Measurements from ENCODE around the gene ZFAND6. TPM values are rescaled to one million over a fixed set of nuclear protein-coding genes. Genes with fewer than 3 reads are reported as not detected.

ZFAND6 gene
- total RNA-seq, 1 donor from 2014 or later: 73.1 TPM

DNA sequence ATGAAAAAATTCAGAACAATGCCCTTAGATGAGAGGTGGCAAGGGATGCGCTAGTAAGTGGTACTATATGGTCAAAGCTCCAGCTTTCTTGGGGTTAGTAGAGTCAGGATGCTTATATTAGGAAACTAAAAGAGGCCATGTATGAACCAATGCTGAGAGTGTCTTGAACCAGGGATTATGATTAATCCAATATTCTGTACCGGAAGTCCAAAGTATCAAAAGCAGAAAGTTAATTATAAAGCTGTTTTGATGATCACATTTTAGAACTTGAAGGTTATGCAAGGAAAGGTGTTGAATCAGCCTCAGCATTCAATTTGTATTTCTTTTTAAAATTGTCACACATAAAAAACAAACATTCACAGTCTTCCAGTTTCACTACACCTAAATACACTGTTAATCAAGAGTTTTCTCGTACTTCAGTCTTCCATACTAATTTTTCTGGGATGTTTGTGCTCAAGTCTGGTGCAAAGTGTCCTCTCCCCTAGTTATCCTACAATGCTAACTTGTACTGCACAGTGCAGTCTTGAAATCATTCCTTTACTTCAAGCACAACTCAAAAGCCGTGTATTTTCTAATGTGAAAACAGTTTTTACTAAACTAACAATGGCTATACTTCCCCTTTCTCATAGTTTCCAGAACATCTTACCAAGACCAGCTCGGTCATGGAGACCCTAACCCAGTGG lies 82.6 kb downstream of the ZFAND6 start:
- no peak overlapping the region for H3K4me3 Mint-ChIP-seq (ENCODE audit: low read depth)
- peaks cover 6% of the 10 kb centered on the region for H3K36me3 Mint-ChIP-seq (ENCODE audit: insufficient read depth)
- no peak for DNase-seq (ENCODE audit: low spot score, unreplicated experiment)
- peaks cover 1% of the 10 kb centered on the region for H3K4me1 Mint-ChIP-seq (ENCODE audit: low read depth)
- H3K27me3 Mint-ChIP-seq: no peaks in the 10 kb centered on the region
- TF ChIP-seq CTCF (IDR thresholded peaks at IDR 0.05; ENCODE audit: unreplicated experiment): no peak
- H3K27ac Mint-ChIP-seq: no peak overlapping the region
- peaks cover 6% of the 10 kb centered on the region for H3K9me3 Mint-ChIP-seq (ENCODE audit: low read depth)

DNA sequence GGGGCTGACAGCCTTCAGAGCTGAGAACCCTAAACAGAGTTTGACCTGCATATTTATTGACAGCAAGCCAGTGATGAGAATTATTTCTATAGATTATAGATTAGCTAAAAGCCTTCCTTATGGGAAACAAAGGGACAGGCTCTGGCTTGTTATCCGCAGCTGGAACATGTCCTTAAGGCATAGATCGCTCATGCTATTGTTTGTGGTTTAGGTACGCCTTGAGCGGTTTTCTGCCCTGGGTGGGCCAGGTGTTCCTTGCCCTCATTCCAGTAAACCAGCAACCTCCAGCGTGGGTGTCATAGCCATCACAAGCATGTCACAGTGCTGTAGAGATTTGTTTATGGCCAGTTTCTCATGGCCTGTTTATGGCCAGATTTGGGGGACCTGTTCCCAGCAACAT lies 83.2 kb downstream of the ZFAND6 start:
- peaks cover 1% of the 10 kb centered on the region for H3K4me1 Mint-ChIP-seq (ENCODE audit: low read depth)
- peaks cover 4% of the 10 kb centered on the region for H3K36me3 Mint-ChIP-seq (ENCODE audit: insufficient read depth)

DNA sequence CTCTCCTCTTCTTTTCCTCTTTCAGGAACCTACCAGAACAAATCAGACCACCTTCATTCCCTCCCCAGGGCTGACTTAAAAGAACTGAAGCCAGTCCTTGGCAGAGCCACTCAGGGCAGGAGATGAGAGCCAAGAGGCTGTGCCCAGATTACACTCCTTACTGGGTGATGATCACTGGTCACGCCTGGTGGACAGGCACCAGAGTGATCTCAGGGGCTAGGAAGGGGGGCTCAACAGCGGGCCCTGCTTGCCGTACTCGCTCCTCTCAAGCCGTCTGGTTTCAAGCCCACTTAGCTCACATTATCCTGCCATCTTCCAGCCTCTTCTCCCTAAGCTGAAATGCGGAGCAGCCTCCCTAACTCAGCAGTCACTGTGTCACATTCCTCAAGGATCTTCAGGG lies 91.7 kb downstream of the ZFAND6 start:
- DNase-seq (ENCODE audit: low spot score, unreplicated experiment): no peak
- no peak for TF ChIP-seq CTCF (IDR thresholded peaks at IDR 0.05; ENCODE audit: unreplicated experiment)
- Mint-ChIP-seq H3K4me1 (ENCODE audit: low read depth) (peaks cover 6% of the 10 kb centered on the region), H3K27ac (no peak overlapping the region), H3K9me3 (ENCODE audit: low read depth) (peaks cover 5% of the 10 kb centered on the region), H3K36me3 (ENCODE audit: insufficient read depth) (no peaks in the 10 kb centered on the region), H3K4me3 (ENCODE audit: low read depth) (no peak overlapping the region), H3K27me3 (peaks cover 23% of the 10 kb centered on the region)

More for the DNA sequence above, 83.2 kb downstream of the ZFAND6 start:
- Mint-ChIP-seq H3K27ac (no peak overlapping the region), H3K27me3 (no peaks in the 10 kb centered on the region), H3K4me3 (ENCODE audit: low read depth) (no peak overlapping the region), H3K9me3 (ENCODE audit: low read depth) (peaks cover 7% of the 10 kb centered on the region)
- no peak for TF ChIP-seq CTCF (IDR thresholded peaks at IDR 0.05; ENCODE audit: unreplicated experiment)
- no peak for DNase-seq (ENCODE audit: low spot score, unreplicated experiment)

- TF ChIP-seq CTCF (IDR thresholded peaks at IDR 0.05; ENCODE audit: unreplicated experiment): no peak
- Mint-ChIP-seq H3K36me3 (ENCODE audit: insufficient read depth) (no peaks in the 10 kb centered on the region), H3K27me3 (peaks cover 23% of the 10 kb centered on the region), H3K4me1 (ENCODE audit: low read depth) (peaks cover 6% of the 10 kb centered on the region), H3K9me3 (ENCODE audit: low read depth) (peaks cover 3% of the 10 kb centered on the region), H3K4me3 (ENCODE audit: low read depth) (no peak overlapping the region), H3K27ac (no peak overlapping the region)
- no peak for DNase-seq (ENCODE audit: low spot score, unreplicated experiment)
Measured at GRCh38 chr15:80151576-80151975, 92.1 kb downstream of the ZFAND6 start.

- Mint-ChIP-seq H3K36me3 (ENCODE audit: insufficient read depth) (no peaks in the 10 kb centered on the region), H3K4me1 (ENCODE audit: low read depth) (peaks cover 6% of the 10 kb centered on the region), H3K9me3 (ENCODE audit: low read depth) (no peaks in the 10 kb centered on the region), H3K27me3 (peaks cover 23% of the 10 kb centered on the region), H3K4me3 (ENCODE audit: low read depth) (peak overlapping the region; percentile 88), H3K27ac (peak overlapping the region; percentile 73)
- TF ChIP-seq CTCF (IDR thresholded peaks at IDR 0.05; ENCODE audit: unreplicated experiment): no peak
- DNase-seq (ENCODE audit: low spot score, unreplicated experiment): peak; percentile 90
Measured at GRCh38 chr15:80152180-80152895, 92.9 kb downstream of the ZFAND6 start.
